Activated CD4-positive, alpha-beta T cell treated with anti-CD3 and anti-CD28 coated beads, Interleukin-2, Interleukin-6, amounts not matched to agents 100 ng/mL and 50 ng/mL, durations not matched to agents 16 hours and 8 hours (primary cell): Measurements from ENCODE around the gene RTL9.
"Not testable (repeated sequence)": the region's sequence is repeated elsewhere in the genome, so short reads cannot be mapped to it uniquely, and the experiment has no call there.

ENCODE experiments used
- DNase-seq: peaks from one replicate; pipeline ENCODE4 v3.0.0-alpha.2; 2020

The RTL9 gene

GRCh38 chrX:110346681-110347080 is 12.0 kb upstream of the RTL9 start:
- no peak for DNase-seq

GRCh38 chrX:110359273-110359672 is 625 bp downstream of the RTL9 start:
- DNase-seq: no peak

DNA sequence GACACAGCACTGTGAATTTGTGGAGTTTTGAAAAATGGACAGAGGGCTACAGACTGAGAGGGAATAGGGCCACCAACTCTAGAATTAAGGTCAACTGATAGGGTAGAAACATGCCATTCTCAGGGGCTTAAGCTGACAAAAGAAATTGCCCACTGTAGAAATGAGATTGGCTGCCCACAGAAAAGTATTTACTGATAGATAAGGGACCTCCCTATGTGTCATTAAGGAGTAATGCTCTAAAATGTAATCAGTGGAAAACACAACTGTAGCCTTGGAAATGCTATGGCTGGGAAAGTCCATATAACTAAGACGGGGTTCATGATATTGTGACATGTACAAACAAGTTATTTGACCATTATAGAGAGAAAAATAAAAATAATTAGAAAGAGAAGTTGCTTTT is 4.6 kb downstream of the RTL9 start:
- no peak for DNase-seq

DNA sequence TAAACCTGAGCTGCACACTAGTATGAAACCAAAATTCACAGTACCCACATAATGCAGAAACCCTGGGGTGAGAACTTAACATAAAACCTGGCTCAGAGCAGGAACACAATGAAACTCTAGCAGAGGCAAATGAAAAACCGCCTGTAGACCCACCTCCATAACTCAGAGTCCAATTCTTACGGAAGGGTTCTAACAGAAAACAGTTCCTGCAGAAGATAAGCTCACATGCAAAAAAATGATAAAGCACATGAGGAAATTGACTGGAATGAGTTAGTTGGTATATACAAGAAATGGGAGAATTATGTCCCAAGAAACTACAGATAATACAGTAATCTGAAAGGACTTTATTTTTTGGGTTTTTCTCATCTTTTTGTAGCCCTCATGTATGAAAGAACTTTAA is 14.7 kb downstream of the RTL9 start:
- DNase-seq: no peak

- DNase-seq: no peak
Observed at GRCh38 chrX:110374559-110374958, 15.9 kb downstream of the RTL9 start.

DNA sequence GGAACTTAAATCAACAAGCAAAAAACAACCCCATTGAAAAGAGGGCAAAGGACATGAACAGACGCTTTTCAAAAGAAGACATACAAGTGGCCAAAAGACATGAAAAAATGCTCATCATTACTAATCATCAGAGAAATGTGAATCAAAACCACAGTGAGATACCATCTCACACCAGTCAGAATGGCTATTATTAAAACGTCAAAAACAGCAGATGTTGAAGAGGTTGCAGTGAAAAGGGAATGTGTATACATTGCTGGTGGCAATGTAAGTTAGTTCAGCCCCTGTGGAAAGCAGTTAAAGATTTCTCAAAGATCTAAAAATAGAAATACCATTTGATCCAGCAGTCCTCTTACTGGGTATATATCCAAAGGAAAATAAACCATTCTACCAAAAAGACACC is 22.6 kb downstream of the RTL9 start:
- DNase-seq: no peak

- no peak for DNase-seq
Observed at GRCh38 chrX:110383414-110383813, 24.8 kb downstream of the RTL9 start.

DNA sequence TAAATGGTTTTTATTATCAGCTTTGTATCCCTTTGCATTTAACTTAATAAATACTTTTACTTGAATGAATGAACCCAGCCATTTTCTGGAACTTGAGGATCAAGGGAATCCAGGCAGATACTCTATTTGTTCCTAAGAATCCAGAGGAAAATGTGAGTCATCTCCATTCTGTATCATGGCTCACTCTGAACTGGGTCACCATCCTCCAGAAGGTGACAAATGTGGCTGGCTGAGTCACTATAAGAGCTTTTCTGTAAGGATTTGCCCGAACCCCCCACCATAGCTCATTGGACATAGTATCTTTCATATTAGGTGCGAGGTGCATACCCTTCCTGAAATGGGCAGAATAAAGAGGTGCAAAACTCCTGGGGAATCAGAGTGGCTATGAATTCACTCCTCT is 25.8 kb downstream of the RTL9 start:
- DNase-seq: no peak

DNA sequence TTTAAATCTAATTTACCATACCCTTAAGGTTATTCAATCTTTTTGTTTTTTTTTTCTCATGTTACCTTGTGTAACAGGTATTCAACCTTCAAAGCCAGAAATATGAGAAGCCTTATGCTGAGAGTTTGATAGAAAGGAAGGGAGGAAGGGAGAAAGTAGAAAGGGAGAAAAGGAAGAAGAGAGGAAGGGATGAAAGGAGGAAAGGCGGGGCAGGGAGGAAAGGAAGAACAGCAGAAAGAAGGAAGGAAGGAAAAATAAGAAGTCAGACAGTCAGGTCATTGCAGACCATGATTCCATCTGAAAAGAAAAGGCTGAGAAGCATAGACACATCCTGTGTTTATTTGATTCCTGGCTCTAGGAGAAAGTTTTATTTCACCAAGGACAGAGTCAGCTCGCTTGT is 30.9 kb downstream of the RTL9 start:
- no peak for DNase-seq

- no peak for DNase-seq
Observed at GRCh38 chrX:110391086-110391485, 32.4 kb downstream of the RTL9 start.

DNA sequence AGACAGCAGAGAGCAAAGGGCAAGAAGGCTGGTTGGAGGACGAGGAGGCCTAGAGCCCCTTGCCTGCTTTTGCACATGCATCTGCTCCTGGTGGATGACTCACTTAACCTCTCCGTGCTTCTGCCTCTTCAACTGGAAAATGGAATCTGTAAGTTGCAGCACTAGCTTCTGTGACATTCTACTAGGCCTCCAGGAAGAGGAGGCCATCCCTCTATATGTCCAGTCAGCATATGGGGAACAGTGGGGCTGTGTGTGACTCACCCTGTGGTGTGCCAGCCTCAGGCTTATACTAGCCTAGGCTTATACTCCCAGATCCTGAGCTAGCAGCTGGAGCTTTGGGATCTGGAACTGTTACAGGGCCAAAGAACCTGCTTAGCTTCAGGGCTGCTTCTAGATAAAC is 36.0 kb downstream of the RTL9 start:
- DNase-seq: no peak

- DNase-seq: no peak
Observed at GRCh38 chrX:110395877-110396276, 37.2 kb downstream of the RTL9 start.

DNA sequence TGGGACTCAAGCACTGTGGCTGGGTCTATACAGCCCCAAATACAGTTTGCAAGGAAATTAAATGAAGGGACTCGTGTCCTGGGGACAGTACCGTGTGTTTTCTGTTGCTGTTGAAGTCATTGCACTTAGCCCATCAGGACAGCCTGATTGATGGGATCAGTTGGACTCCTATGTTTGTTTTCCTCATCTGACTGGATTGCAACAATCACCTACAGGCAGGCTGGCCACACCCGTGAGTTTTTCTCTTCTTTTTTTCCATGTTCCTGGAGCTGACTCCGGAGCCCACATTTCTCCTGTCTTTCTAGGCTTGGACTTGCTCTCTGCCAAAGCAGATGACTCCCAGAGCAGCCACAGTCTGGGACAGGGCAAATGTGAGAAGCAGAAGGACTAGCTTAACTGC is 38.1 kb downstream of the RTL9 start:
- DNase-seq: no peak

DNA sequence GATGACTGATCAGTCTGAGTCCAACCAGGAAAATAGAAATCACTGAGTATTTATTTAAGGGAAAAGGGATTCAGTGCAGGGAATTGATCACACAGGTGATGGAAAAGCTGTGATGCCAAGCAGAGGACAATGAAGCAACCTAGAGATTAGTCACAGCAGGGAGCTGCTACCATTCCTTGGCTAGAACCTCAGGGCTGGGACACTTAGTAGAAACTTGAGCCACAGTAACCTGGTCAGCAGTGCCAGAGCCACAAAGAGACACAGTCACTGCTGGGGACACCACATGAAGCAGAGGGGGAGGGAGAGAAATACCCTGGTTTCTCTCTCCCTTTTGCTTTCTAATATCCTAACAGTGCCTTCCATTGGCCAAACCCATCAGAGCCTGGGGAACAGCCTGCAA is 38.7 kb downstream of the RTL9 start:
- no peak for DNase-seq

GRCh38 chrX:110397904-110398303 is 39.3 kb downstream of the RTL9 start:
- no peak for DNase-seq

DNA sequence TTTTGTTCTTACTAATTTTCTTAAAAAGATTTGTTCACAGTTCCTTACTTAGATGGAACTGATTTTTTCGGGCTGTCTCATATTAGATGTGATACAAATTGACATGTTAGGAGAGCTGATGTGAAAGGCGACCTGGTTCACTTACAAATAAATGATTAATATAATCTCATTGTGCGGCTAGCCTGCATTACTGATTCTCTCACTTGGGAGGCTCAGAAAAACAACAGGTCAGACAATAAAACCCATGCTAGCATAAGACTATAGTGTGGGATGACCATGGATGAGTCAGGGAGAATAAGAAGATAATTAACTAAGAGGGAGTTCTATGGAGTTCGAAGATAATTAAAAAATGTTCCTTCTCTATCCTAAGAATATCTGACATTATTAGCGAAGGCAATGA is 40.8 kb downstream of the RTL9 start:
- no peak for DNase-seq

GRCh38 chrX:110399966-110400365 is 41.3 kb downstream of the RTL9 start:
- DNase-seq: no peak

- DNase-seq: no peak
Observed at GRCh38 chrX:110401135-110401534, 42.5 kb downstream of the RTL9 start.

DNA sequence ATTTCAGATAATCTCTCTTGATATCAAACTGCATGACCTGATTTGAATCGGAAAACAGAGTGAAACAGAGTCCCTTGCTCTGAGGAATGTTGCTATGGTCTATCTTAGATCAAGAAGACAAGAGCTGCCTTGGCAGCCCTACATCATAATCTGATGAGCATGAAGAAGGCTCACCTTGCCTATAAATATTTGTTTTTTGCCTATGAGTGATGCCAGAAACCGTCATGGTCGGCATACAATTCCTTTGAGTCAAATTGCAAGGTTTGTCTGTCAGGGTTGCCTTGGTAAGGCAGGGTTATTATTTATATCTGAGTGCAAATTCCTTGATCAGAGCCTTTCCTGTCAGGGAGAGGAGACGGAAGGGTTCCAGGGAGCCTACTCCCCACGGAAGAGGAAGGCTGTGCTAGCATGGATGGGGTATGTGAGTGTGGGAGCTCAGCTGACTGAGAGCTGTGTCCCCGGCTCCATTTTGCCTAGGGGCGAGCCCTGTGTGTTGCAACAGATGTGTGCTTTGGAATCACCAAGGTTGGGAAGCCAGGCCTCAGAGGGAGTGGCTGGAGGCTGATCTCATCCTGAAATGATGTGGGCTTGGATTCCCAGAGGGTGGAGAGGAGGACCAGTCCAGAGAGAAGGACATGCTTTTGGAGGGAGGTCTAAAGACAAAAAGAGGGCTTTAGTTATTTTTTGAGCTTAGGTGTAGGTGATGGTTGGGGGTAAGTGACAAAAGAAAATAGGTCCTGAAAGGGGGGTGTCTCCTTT is 43.6 kb downstream of the RTL9 start:
- DNase-seq: no peak

DNA sequence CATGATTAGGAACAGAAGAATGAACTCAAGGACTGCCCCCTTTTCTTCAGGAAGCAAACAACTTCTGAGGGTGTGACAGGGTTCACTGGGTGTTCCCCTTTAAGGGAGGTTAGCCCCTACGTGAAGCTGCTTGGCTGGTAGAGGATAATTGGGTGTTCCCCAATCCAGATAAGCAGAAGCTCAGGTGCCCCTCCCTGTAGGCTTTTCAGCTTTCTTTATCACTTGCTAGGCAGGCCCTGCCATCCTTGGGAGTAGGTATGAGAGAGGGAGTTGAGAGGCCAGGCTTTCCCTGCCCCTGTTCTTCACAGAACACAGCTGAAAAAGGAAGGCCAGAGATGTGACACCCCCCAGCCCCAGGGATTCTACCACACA is 44.2 kb downstream of the RTL9 start:
- DNase-seq: no peak

DNA sequence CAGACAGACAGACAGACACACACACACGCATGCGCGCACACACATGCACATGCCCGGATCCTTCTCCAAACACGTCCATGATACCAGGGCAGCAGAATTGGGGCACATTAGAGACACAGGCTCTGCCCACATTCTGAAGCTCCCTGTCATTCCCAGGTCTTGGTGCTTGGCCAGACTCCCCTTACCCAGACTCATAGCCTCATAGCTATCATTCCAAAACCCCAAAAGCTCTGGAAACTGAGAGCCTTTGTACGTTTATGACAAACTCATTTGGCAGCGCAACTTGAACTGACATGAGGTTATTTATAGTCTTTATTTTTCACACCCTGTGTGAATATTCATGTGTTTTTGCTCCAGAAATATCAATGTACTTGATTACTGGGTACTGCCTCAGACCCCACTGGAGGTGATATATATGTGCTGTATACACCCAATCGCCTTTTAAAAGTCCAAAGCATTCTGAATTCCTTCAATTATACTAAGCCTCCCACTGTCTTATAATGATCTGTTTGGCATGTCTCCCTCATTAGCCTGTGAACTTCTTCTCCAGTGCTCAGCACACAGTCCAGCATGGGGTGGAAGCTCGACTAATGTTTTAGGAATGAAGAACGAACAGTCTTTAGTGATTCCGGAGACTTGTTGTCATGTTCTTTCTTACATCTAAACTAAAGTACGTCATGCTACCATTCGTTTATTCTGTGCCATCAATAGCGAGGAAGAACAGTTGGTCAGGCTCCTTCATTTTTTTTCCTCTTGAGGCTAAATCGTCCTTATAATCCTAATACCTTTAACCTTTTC is 45.0 kb downstream of the RTL9 start:
- no peak for DNase-seq

DNA sequence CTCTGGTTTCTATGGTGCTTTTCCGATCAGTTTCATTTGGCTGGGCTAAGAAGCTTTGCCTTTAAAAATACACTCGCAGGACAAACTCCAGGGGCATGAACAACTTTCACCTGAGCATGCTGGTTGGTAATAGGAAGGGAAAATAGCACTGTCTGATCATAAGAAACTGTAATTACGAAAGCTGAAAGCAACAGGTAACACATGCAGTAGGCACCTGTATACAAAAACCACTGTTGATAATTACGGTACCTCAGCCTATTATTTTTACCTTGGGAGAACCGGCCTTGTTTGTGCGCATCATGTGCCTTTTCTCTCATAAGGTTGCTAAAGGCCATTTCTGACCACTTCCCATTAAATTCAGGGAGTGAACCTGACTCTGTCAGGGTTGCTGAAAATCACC is 45.7 kb downstream of the RTL9 start:
- DNase-seq: no peak

DNA sequence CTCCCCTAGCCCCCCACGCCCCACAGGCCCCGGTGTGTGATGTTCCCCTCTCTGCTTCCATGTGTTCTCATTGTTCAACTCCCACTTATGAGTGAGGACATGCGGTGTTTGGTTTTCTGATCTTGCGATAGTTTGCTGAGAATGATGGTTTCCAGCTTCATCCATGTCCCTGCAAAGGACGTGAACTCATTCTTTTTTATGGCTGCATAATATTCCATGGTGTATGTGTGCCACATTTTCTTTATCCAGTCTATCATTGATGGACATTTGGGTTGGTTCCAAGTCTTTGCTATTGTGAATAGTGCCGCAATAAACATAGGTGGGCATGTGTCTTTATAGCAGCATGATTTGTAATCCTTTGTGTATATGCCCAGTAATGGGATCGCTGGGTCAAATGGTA is 47.6 kb downstream of the RTL9 start:
- not testable (repeated sequence) for DNase-seq

- no peak for DNase-seq
Observed at GRCh38 chrX:110406822-110407221, 48.2 kb downstream of the RTL9 start.
